TTC549 (cell line): Measurements from ENCODE around the gene PPM1A.

Experiments used
- FAIRE-seq: peaks from 2 replicates; lab custom pipeline; 2012; peaks lifted over from hg19 to GRCh38; lab: Jason Lieb, UNC

PPM1A gene

DNA sequence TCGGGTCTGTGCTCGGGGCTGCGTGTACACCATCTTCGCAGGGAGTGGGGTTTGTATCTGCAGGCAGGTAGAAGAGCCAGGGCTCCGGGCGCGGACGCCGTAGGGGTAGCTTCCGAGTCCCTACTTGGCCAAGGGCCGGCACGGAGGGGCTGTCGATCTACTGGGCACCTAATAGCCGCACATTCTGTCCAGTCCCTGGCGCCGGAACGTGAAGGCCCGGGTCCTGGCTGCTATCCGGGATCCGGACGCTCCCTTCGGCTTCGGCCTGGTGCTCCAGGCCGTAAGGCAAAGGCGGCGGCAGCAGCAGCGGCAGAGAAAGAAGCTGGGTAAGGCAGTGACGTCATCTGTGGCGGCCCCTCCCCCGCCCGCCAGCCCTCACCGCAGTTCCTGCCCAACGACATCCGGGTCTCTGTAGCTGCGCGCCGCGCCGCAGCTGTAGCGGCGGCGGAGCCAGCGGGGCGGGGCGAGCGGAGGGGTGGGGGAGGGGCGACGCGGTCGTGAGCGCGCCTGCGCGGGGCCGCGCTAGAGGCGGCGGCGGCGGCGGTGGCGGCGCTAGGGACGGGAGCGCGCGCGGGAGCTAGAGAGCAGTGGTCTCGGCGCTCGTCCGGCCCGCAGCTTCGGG, at the start of gene PPM1A:
Gene PPM1A (plus strand): TSS at position 525 of the 622 bp plus-strand sequence. CDS start 33,483 bp downstream, outside the sequence.
- FAIRE-seq, result no peak

DNA sequence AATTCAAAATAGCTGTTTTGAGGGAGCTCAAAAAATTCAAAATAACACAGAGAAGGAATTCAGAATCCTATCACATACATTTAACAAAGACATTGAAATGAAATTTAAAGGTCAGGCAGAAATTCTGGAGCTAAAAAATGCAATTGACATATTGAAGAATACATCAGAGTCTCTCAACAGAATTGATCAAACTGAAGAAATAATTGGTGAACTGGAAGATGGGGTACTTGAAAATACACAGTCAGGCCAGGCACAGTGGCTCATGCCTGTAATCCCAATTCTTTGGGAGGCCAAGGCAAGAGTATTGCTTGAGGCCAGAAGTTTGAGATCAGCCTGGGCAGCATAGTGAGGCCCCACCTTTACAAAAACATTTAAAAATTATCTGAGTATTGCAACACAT, 49.7 kb upstream of the PPM1A start:
- FAIRE-seq, result no peak

DNA sequence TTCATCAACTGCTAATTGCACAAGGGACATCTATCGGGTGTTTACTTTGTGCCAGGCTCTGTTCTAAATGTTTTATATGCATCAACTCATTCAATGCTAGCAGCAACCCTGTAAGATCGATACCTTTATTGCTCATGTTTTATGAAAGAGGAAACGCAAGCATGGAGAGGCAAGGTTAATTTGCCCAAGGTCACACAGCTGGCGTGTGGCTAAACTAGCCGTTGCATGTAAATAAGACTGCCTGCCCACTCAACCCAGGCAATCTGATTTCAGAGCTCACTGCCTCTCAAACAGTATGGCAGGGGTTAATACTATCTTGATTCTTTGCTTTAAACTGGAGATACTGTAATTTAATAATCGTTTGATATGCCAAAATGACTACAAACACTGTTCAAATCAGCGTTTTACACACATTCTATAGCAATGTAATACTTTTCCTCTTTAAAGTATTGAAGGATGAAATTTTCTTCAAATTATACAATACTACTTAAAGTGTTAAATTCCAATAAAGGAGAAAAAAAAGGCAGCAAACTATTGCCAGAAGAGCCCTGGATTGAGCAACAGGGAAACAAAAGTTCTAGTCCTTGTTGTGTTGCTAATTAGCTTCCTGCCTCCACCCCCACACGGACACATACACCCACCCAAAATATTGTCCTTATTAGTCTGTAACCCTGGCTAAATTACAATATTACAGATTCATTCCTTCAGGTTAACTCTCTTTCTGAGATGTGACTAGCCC, 44.7 kb upstream of the PPM1A start:
- FAIRE-seq, result no peak

DNA sequence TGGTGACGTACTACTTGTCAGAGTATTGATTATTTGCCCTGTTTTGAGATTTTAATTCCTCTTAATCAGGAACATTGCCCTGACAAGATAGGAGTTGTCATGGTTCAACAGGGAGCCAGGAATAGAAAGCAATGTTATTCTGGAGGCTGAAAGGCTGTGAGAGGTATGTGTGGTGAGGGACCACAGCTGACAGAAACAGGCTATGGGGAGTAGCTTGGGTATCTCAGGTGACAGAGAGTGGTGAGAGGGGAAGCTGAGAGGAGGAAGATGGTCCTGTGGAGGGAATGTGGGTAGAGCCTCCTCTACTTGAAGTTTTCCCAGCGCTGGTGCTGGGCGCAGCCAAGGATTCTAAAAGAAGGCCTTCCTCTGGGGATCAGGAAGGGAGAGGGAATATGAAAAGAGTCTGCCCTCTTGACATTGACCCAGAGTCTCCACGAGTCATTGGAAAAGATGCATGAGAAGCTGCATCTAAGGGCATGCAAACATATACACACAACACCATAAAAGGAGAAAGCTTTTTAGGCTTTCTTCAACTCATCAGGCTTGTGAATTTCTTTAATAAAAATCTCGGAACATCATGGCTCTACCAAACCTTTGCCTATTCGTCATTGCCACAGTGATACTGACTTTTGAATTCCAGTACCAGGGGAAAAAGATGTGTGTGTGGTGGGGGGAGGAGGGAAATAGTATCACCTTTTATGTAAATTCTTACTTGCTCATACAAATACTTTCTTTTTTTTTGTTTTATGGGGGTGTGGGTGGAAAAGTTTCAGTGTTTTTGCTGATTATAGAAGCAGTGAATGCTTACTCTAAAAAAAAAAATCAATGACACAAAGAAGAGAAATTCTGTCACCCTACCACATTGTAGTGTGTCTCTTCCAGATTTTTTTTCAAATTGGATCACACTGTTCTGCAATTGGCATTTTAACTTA, 43.9 kb upstream of the PPM1A start:
- FAIRE-seq, result no peak

DNA sequence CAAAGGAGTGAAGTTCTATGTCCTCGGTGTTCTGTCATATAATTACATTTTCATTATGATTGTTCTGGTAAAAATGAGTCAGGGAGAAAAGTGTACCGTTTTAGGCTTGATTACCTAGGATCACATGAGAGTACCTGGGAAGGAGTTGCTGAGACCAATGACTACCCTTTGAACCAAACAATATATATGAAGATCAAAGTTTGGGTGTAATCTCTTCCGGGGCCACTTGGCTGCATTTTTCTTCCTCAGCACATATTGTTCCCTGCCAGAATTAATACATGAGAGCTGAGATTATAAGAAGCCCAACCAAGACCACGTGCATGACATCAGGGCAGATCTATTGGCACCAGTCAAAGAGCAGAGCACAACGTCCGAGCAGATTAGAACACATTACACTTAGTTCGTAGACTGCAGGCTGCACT, 42.8 kb upstream of the PPM1A start:
- no peak for FAIRE-seq

DNA sequence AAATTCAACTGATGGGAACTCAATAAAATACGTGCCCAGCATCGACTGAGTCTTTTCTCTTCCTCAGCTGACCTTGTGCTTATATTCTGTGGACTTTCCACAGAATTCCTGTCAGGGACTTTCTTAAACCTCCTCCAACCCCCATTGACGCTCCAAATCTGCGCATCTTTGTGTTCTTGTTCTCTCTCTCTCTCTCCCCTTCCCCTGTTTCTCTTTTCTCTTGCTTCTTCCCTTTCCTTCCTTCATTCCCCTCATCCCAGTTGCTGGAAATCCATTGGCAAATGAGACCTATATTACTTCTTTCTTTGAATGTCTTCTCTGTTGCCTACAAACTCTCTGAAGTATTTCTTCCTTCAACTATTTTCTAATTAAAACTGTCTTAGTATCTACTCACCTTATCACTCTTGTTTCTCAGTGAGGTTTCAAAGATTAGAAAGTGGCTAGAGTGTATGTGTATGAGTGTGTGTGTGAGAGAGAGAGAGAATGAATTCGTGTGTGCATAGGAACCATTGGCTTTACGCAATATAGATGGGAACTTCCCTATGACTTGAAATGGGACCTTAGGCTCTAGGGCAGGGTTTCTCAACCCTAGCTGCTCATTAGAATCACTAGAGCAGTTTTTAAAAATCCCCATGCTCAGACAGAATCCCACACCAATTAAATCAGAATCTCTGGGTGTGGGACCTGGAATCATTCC, 42.0 kb upstream of the PPM1A start:
- FAIRE-seq, result no peak

DNA sequence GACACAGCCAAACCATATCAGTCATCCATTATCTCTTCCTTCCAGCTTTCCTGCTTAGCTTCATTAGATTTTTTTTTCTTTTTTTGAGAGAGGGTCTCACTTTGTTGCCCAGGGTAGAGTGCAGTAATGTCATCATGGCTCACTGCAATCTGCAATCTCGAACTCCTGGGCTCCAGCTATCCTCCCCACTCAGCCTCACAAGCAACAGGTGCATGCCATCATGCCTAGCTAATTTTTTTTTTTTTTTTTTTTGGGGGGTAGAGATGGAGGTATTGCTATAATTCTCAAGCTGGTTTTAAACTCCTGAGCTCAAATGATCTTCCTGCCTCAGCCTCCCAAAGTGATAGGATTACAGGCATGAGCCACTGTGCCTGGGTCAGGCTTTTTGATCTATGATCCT, 38.3 kb upstream of the PPM1A start:
- FAIRE-seq, result no peak

DNA sequence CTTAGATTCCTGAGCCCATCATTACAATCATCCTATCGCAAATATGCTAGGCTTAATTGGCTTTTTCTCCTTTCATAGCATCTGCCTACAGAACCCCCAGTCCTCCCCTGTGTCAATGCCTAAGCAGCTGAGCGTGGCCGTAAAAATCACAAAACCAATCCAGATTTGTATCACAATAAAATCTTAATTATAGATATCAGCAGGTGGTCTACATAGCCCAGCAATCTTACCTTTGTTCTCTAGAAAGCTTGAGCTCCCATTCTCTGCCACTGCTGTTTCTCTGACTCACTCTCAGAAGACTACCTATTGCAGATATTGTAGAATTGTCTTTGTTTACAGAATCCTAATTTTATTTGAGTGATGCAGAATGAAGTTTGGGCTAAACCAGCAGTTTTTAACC, 37.9 kb upstream of the PPM1A start:
- FAIRE-seq, result no peak

DNA sequence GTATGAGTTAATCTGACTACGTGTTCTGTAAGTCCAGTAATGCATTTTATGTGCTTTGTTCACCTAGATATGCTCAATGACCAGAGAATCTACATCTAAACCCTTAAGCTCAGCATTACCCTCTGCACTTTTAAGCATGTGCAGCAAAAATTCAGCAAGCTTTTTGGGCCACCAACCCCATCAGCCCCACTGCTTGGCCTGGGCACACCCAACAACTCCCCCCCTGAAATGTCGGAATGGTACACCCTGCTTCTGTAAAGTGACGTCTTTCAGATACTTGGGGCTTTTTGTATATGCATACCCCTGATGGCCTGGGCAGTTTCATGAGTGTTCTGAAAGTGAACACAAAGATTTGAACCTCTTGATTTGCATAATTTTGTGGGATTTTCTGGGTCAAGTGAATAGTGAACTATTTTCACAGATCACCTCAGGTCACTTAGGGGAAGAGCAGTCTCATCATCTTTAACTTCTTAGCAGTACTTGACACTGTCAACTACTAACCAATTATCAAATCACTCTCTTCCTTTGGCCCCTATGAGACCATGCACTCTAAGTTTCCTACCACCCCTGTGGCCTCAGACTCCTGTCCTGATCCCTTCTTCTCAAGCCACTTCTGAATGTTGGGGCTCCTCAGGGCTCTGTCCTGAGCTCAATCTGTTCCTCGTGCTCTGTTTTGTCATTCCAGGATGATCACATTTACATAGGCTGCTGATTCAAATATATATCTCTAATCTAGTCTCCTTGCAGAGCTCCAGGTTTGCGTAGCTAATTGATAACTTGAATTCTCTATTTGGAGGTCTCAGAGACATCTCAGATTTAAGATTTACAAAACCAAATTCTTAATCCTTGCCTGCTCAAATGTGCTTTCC, 36.3 kb upstream of the PPM1A start:
- no peak for FAIRE-seq

DNA sequence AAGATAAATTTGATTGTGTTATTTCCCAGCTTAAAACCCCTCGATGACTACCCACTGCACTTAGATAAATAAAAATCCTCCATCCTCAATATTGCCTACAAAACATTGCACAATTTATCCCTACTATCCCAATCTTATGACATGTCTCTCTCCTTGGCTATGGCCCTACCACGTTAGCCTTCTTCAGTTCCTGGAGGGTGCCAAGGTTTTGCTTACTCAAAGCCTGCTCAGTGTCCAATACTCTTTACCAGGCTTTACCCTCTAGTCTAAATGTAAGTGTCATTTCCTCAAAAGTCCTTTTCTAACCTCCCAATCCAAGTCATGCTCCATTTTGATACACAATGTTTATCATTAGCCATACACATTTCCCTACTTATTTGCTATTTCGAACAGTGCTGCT, 35.0 kb upstream of the PPM1A start:
- FAIRE-seq, result no peak

DNA sequence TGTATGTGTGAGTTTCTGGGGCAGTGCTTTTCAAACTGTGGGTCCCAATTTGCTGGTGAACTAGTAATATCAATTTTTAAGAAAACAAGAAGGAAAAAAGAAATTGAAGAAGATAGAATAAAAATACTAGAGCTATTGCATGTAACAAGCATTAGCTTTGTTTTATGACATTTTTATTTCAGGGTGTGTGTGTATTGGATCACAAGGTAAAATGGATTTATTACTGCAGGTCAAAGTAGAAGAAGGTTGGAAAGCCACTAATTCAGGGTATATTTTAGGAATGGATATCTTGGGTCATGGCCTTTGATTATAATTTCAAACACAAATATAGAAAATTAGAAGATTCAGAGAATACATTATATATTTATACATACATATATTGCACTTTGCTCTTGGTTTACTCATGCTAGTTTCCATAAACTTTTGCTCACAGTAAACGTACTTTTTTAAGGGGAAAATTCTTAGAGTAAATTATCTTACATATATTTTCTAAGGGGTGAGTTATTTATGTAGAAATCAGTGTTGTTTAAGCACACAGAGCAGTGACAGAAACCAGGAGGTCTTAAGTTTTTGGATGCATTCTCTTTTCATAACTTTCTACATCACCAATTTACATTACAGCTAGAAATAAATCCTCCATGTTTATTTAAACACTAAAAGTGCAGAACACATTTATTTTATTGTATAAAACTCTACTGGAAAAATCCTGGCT, 34.5 kb upstream of the PPM1A start:
- no peak for FAIRE-seq

DNA sequence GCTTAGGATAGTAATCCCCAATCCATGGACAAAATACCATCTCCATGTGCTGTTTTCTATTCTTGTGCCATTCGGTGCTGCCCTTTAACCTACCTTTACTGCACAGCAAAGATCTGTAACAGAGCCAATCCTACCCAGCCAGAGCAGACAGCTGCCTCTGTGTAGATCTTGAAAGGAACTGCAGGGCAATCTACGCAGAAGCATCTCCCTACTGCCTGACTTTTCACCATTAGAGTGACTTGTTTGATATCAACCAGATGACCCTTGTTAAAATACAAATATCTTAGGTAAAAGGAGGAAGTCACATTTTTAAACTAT, 33.9 kb upstream of the PPM1A start:
- FAIRE-seq, result no peak

DNA sequence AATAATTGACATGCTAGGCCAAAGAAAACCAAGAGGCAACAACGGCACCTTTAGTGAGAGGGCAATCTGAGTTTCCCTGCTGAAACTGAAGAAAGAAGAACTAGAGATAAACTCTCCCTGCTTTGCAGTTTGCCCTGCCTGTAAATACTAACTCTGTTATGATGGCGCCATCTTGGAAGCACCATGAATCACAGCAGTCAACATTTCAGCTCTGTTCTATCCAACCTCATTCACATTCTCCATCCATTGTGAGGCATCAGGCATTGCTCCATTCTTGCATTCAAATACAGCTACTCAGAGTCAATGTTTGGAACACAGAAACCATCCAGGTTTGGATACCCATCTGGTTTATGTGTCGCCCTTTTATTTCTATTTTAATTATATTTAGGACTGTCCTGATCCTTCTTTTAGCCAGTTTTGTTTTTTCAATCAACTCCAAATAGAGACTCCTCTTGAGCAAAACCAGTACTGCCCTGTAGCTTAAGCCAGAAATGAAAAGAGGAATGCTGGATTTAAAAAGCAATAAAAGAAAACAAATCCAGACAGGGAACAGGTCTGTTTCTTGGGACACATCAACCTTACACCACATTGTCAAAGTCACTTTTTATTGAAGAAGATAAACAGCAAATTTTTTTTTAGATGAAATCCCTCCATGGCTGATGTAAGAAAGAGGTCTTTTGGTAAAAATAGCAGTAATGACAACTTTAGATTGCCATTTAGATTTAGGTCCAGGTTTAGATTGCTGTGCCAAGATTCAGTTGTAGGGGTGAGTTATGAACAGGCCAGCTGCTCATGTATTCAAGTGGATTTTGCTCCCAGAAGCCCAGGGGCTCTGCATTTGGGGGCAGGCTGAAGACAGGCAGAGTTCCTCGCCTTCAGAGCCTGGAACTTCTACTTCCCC, 33.3 kb upstream of the PPM1A start:
- FAIRE-seq, result no peak

DNA sequence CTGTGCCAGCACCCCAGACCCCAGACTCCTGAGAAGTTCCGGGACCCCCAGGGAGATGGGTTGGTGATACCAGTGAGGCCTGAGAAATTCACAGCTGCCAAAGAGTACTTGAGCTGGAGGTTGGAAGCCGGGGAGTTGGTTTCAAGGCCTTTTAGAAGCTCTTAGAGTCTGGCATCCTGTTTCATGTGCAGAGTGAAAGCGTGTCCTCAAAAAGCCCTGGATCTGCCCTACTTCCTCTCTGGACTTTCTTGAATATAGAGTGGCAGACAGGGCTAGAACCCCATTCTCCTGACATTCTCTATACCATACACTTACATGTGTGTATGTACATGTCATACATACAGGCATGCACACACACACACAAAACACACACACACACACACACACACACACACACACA, 31.3 kb upstream of the PPM1A start:
- no peak for FAIRE-seq

DNA sequence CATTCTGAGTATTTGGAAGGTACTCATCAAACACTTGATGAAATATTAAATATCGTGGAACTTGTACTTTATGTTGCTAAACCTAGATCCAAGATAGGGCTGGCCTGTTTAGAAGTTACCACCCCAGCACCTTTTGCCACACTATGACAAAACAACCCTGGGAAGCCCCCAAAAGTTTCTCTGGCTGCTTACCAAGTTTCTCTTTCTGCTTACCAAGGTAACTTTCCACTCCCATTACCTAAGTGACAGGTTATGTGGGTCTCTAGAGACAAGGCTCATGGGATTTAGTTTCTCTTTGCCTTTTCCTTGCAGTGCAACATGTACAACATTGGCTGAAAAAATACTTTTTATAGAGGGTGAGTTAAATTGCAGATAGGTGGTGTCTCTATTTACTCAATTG, 28.9 kb upstream of the PPM1A start:
- FAIRE-seq, result no peak

DNA sequence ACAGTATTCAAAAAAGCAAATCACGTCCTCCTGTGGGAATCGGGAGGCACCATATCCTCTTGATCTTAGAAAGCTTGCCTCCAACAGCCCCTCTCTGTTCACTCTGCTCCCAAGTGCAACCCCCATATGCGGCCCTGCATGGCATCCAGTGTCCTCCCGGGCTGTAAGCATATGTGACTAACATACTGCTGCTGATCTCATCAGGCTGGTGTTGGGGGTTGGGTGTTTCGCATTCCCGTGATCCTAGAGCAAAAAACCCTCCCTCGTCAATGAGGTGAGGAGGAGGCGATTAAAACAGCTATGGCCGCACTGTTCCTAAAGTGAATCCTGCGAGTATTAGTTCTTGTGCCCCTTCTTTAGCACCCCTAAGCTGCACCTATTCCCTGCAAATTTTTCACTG, 28.1 kb upstream of the PPM1A start:
- no peak for FAIRE-seq

DNA sequence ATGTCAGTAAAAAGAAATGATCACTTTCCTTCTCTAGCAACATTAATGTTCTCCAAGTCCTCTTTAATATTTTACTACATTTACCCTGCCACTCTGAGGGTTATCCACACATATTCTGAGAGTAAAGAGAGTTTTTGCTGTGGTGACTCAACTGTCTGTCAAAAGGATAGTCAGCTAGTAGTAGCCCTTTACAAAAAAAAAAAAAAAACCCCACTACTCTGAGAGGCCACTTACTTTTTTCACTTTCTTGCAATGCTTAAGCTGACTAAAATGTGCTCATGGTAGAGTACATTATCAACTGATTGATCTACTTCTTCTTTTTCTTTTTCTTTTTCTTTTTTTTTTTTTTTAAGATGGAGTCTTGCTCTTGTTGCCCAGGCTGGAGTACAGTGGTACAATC, 27.6 kb upstream of the PPM1A start:
- FAIRE-seq, result no peak

DNA sequence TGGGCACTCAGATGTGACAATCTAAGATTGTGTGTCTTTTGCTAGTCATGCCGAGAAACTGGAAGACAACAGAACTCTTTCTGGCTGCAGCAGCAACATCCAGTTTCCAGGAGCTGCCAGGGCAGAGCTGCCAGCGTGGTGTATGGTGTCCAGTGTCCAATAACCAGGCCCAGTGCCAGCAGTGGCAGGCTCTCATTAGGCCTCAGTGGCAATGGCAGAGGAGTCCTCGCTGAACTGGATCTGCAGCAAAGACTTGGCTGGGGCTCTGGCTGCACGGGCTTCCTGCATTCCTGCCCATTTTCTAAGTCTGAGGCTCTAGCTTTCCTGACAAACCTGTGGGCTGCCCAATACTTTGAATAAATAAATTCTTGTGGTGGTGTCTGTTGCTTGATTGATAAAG, 26.2 kb upstream of the PPM1A start:
- FAIRE-seq, result no peak

DNA sequence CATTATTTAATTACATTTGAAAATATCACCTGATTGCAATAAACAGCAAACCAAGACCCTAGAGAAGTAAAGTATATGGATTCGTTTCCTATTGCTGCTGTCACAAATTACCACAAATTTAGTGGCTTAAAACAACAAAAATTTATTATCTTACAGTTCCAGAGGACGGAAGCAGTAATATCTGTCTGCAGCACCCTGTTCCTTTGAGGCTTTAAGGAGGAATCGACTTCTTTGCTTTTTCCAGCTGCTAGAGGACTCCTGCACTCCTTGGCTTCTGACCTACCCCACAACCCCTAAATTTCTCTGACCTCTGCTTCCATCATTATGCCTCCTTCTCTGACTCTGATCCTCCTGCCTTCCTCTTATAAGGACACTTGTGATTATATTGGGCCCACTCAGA, 23.8 kb upstream of the PPM1A start:
- FAIRE-seq, result no peak

DNA sequence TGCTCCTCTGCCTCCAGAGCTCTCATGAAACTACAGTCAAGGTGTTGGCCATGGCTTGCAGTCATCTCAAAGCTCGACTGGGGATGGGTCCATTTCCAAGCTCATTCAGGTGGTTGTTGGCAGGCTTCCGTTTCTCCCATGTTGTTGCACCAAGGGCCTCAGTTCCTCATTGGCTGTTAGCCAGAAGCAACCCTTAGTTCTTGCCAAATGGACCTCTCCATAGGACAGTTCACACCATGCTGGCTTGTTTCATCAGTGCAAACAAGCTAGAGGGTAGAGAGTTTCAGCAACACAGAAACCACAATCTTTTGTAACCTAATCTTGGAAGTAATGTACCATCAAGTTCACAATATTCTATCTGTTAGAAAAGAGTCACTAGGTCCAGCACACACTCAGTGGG, 22.7 kb upstream of the PPM1A start:
- no peak for FAIRE-seq
